CD4-positive, alpha-beta T cell treated with Interleukin-6 for 4 hours (primary cell): ENCODE data around the gene TBXT.

Experiments
- DNase-seq: peaks from one replicate; pipeline ENCODE4 v3.0.0-alpha.2; 2020; ENCODE audit warnings: mixed read lengths

The TBXT gene

GRCh38 chr6:166109608-166110007, 58.0 kb downstream of the TBXT start:
- DNase-seq: no peak
